Activated CD8-positive, alpha-beta memory T cell treated with anti-CD3 and anti-CD28 coated beads for 36 hours (primary cell): Measurements from ENCODE around the gene GRM4. TPM values are rescaled to one million over a fixed set of nuclear protein-coding genes. Genes with fewer than 3 reads are reported as not detected.

Experiments
- CTCF ChIA-PET: fragments of 350-600 bp; sonication (Branson Sonifier 250); formaldehyde crosslinking; loops from one replicate; lab custom pipeline; 2021; ENCODE audit warnings: antibody characterized with exemption; lab: Charles Lee
- POLR2A ChIA-PET: fragments of 350-600 bp; sonication (Branson Sonifier 250); formaldehyde crosslinking; loops from one replicate; lab custom pipeline; 2021; ENCODE audit warnings: antibody characterized with exemption; lab: Charles Lee
- total RNA-seq, 2 experiments: library from RNA; stranded (reverse); gene quantifications; one replicate each; pipeline ENCODE4 v1.2.3, GENCODE V29; 2021

Gene GRM4
- total RNA-seq, 2 experiments from 2014 or later, result 0.08 TPM

DNA sequence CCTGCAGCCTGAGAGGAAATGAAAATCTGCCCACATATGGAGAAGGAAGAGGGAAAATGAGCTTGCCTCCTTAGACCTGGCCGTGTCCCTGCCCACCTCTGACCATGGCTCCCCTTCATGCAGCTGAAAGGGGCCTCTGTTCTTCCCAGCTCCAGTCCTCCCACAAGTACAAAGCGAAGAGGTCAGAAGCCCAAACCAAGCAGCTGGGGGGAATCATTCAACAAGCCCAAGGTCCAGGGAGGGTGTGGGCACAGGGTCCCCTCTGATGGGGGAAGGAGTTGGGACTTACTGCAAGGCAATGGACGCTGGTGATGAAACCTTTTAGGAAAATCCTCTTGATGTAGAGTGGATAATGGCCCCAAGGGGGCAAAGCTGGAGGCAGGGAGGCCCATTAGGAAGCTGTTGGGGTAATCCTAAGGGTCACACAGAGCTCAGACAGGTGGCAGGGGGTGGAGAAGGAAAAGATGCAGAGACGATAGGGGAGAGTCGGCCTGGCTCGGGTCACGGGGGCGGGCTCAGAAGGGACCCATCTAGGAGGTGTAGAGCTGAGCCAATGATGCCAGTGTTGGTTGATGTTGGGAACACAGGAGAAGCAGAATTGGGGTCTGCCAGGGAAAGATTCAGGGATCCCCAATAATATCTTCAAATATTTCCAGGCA, 16.1 kb upstream of the GRM4 start:
- ChIA-PET POLR2A (no interaction called here), CTCF (interaction anchor here (1.3 to 3.1 kb wide), 2 partner anchors 28 to 394 kb away, joined by 3 to 10 read pairs; no protein-coding TSS in a partner anchor)

DNA sequence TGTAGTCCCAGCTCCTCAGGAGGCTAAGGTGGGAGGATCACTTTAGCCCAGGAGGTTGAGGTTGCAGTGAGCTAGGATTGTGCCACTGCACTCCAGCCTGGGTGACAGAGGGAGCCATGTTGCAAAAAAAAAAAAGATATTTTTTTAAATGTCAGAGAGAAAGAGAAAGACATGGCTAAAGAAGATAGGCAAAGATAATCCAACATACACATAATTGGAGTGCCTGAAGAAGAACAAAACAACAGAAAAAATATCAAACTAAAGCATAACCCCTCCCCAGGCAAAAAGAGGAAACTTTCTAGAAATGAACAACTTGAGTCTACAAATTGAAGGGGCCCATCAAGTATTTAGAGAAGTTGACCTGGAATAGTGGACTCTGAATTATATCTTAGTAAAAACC, 14.0 kb upstream of the GRM4 start:
- ChIA-PET CTCF (no interaction called here), POLR2A (no interaction called here)

DNA sequence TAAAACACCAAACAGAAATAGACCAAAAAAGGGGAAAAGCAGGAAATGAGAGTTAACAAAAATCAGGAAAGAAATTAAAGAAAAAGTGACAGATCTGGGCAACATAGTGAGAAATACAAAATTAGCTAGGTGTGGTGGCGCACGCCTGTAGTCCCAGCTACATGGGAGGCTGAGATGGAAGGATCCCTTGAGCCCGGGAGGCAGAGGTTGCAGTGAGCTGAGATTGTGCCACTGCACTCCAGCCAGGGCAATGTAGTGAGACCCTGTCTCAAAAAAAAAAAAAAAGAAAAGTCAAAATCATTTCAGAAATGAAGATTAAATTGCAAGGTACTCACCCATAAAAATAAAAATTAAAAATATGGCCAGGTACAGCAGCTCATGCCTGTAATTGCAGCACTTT, 13.0 kb upstream of the GRM4 start:
- POLR2A ChIA-PET, result no interaction called here
- CTCF ChIA-PET, result interaction anchor here (0.6 to 6.0 kb wide), 2 partner anchors 105 to 607 kb away, joined by 3 to 44 read pairs; no protein-coding TSS in a partner anchor

DNA sequence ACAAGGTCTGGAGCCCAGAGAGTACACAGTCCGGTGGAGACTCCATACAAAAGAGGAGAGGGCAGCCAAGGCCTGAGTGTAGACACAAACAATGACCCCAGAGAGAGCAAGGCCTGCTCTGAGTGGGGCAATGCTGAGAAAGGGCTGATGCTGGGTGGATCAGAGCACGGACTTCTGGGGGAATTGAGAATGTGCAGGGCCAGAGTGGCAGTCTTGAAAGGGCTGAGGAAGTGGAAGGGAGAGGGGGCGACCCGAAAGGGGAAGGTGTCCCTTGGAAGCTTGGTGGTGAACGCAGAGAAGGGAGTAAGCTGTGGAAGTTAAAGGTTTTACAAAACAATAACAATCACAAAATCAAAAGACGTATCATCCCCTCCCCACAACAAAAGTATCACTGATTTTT, 12.0 kb upstream of the GRM4 start:
- POLR2A ChIA-PET, result no interaction called here
- CTCF ChIA-PET, result interaction anchor here (1.2 to 6.0 kb wide), 3 partner anchors 23 to 389 kb away, joined by 3 to 44 read pairs (median 32); no protein-coding TSS in a partner anchor

DNA sequence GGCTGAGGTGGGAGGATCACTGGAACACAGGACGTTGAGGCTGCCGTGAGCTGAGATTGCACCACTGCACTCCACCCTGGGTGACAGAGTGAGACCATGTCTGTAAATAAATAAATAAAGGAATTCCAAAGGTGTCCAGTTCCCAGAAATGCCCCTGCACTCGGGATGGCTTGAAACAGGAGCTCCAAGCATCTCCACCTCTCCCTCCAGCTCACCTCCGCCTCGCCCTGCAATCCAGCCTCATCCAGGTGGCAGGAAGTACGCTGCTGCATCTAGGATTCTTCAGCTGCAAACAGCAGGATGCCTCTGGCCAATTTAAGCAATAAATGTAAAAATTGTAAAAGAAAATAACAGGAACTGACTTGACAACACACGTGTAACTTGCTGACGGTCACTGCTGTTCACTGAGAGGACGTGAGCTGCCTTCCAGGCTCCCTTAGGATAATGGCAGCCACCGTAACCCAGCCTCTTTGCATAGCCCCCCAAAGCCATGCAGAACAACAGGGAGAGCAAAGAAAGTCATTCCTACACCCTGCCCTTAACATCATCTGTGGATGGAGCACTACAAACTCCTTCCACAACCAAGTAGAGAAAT, 11.4 kb upstream of the GRM4 start:
- ChIA-PET CTCF (interaction anchor here (1.2 to 6.0 kb wide), 3 partner anchors 22 to 388 kb away, joined by 3 to 44 read pairs (median 32); no protein-coding TSS in a partner anchor), POLR2A (no interaction called here)

DNA sequence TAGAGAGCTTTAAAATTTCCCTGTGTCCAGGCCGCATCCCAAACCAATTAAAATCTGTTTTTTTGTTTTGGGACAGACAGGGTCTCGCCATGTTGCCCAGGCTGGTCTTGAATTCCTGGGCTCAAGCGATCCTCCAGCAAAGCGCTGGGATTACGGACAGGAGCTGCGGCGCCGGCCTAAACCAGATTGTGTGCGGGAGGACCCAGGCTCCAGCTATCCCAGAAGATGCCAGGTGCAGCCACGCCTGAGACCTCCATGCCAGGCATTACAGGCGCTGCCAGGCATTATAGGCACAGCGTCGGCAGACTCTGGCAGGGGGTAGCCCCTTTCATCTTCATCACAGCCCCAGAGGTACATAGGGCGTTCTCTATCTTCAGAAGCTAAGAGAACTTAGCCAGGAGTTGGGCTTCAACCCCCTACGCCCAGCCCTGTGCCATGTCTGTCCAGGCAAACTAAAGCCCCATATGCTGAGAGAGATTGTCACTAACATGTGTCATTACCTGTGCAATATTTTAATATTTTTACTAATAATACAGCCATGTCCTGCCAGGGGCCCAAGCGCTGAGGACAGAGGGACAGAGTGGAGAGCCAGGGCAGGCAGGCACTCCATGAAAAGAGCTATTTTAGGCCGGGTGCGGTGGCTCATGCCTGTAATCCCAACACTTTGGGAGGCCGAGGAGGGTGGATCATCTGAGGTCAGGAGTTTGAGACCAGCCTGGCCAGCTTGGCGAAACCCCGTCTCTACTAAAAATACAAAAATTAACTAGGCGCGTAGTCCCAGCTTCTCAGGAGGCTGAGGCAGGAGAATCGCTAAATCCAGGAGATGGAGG, 9.8 kb upstream of the GRM4 start:
- ChIA-PET CTCF (interaction anchor here (0.8 to 6.0 kb wide), 9 partner anchors 27 to 455 kb away, joined by 3 to 44 read pairs (median 4); no protein-coding TSS in a partner anchor), POLR2A (no interaction called here)

DNA sequence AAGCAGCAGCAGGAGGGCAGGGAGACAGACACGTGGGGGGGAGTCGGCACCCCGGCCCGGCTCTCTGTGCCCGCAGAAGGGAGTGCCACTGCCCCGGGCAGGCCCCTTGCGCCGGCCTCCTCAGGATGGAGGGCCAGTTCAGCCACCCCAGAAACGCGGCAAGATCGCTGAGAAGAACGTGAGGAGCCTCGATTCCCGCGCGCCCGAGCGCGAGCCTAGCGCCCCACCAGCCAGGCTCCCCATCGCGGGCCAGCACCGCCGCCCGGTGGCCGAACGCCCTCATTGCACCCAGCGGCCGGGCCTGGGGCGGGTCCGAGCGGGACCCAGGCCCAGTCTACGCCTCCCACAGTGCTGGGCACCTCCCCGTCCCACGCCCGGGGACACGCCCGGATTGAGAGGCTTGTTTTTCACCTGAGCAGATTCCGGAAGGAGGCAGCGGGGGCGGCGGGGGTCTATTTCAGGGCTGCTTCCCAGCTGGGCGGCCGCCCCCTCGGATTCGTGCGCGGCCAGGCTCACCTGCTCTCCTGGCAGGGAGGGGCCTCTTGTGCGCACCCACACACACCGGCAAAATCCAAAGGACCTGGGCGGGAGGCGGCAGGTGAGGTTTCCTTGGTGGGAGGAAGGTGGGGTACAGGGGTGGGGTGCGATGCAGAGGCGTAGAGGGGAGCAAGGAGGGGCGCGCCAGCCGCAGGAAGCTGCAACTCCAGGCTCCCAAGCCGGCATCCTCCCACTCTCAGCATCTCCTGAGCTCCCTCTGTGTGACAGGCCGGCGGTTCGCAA, 9.0 kb upstream of the GRM4 start:
- ChIA-PET POLR2A (no interaction called here), CTCF (interaction anchor here (0.7 to 6.0 kb wide), 17 partner anchors 9 to 454 kb away, joined by 3 to 44 read pairs (median 3); no protein-coding TSS in a partner anchor)

DNA sequence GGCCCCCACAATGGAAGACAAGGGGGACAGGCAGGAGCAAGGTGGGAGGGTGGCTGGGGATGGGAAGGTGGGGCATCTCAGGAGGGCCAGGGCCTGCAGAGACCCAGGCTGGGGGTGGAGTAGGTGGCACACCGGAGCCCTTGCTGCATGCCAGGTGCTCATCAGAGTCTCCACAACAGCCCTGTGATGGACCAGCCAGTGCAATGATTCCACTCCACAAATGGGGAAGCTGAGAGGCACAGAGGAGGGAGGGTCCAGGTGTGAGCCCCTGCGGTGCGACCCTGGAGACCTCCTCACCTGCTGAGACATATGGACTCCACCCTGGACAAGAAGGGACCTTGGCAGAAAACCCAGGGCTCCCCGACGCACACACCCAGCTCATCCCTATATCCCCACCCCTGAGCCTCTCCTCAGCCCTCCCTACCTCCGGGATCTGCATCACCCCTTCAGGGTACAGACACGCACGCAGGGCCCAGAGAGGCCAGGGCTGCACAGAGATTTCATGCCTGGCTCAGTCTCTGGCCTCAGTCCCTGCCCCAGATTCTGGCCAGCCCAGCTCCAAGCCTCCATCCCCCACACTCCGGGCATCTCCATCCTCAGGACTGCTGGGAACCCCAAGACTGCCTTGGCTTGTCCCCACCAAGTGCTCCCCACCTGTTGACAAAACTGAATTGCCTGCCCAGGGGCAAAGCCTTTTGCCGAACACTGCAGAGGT, 7.1 kb upstream of the GRM4 start:
- POLR2A ChIA-PET, result no interaction called here

DNA sequence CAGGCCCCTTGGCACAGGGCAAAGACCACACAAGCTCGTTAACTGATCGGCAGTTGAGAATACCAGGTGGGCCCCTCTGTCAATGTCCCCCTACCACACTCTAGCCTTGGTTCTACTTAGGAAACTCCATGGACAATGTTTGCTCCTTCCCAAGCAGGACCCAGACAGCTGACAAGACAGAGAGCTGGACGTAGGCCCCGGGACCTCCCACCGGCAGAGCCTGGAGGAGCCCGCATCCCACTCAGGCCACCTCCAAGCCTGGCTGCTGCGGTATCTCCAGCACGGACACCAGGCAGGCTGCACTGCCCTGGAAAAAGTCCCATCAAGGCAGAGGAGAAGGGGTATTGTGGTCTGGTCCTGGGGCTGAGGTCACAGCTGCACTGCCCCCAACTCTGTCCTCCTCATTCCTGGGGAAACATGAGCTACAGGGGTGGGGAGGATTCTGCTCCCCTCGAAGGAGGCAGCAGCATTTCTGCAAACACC, 6.2 kb upstream of the GRM4 start:
- ChIA-PET POLR2A (no interaction called here), CTCF (interaction anchor here (0.8 to 1.2 kb wide), 3 partner anchors 8 to 98 kb away, joined by 3 to 4 read pairs (median 3); no protein-coding TSS in a partner anchor)

More for the DNA sequence above, 7.1 kb upstream of the GRM4 start:
- CTCF ChIA-PET, result interaction anchor here (1.0 to 6.0 kb wide), 4 partner anchors 8 to 99 kb away, joined by 3 to 44 read pairs (median 5); no protein-coding TSS in a partner anchor

DNA sequence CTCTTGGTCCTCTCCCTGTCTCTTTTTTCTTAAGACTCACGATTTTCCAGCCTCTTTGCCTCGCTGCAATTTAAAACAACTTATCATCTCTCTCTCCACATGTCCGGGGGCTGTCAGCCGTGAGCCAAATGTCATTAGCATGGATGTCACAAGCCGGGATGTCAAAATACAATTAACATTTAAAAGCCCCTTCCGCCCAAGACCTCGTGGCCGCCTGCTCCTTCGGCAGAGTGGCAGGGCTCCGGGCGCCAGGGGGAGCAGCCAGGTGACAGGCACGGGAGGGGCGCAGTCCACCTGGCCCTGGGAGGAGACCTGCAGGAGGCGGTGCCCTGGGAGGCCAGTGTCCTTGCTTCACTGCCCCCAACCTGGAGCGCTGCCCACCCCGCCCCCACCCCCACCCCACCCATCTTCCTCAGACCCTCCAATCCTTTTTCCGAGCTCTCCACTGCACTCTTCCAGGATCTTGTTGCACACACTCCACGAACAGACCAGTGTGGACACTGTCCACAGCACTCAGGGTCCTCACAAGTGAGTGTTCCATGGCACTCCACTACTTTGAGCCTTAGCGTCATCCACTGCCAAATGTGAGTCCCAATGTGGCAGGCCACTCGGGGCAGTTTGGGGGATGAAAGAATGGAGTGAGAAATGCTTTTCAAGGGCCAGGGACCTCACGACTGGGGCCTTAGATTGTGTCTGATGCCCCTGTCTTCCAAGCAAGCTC, 5.6 kb upstream of the GRM4 start:
- ChIA-PET CTCF (interaction anchor here (0.8 kb wide), 1 partner anchor 44 kb away, joined by 3 read pairs; no protein-coding TSS in a partner anchor), POLR2A (no interaction called here)

DNA sequence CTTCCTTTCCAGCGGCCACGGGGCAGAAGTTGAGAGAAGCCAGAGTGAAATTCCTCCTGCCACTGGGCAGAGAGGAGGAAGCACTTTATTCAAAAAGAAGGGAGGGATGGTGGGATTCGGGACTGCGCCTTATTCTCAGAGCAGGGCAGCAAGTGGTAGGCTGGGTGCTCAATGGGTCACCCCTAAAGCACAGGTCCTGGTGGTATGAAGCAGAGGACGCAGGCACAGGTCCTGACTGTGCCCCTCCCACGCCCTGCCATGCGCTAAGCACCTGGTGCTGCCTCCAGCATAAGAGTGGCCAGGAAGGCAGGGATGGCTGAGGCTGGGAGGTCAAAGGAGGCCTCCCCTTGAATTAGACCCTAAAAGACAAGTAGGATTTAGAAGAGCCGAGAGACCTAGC, 4.9 kb upstream of the GRM4 start:
- ChIA-PET POLR2A (no interaction called here), CTCF (no interaction called here)

DNA sequence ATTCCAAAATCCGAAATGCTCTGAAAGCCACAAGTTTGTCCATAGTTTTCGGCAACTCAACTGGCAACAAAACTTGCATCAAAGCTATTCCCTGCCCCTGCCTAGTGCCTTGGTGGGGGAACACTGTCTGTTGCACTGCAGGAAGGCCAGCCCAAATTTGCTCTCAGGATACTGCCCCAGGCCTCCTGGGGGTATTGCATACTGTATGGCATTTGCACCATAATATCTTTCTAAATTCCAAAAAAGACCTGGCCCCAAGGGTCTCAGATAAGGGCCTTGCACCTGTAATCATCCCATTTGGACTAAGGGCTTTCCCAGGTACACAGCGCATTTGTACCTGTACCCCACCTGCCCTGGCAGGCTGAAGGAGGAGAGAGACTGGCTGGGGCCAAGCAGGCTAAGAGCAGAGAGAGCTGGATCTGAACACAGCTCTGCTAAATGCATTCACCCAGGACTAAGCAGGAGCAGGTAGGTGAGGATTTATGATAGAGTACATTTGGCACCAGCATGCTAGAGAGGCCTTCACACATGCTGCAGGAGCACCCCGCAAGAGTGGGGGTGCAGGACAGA, 4.0 kb upstream of the GRM4 start:
- ChIA-PET CTCF (interaction anchor here (0.7 kb wide), 1 partner anchor 15 kb away, joined by 3 read pairs; no protein-coding TSS in a partner anchor), POLR2A (no interaction called here)

DNA sequence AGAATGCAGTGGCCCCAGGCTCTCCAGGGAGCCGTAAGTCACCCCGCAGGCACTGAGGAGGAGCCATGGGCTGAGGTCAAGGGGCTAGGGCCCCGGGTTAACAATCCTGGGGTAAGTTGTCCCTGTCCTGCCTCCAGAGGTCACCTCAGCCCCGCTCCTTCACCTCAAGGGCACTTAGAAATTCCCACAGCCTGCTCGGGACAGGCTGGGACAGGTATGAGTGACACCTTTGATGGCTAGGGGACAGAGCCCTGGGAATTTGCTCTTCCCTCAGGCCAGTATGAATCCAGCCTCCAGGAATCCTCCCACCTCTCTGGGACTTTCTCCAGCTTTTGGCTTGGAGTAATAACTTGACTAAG, 3.5 kb upstream of the GRM4 start:
- ChIA-PET POLR2A (no interaction called here), CTCF (interaction anchor here (0.7 kb wide), 1 partner anchor 15 kb away, joined by 3 read pairs; no protein-coding TSS in a partner anchor)

DNA sequence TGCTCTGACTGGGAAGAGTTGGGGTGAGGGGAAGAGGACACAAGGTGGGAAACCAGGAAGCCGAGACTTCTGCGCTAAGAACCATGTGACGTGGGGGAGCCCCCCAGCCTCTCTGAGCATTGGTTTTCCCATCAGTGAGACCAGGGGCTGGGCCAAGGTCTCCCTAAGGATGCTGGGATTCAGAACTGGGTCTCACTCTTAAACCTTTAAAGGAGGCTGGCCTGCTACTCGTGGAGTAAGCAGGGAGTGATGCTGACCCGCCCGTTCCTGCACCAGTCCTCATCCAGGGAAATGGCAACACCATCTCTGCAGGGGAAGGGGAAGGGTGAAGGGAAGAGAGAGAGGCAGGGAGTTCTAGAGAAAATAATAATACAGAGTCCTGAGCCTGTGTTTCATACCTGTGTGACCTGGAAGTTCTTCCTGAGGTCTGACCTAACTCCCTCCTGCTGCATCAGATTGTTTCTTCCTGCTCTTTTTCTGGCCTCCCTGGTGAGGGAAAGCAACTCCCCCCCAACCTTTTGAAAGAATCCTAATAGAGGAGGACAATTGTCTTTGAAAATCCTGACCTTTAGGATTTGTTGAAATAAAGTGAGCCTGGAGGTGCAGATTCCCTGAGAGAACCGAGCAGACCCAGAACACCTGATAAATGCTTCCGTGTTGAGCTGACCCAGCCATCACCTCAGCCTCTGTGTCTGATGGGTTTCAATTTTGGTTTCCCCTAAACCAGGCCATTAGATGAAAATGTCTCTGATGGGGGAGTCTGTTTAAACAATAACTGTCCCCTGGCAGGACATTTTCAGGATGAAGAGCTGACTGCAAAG, 3.0 kb upstream of the GRM4 start:
- ChIA-PET CTCF (interaction anchor here (0.7 kb wide), 2 partner anchors 14 to 379 kb away, joined by 3 read pairs; no protein-coding TSS in a partner anchor), POLR2A (no interaction called here)

DNA sequence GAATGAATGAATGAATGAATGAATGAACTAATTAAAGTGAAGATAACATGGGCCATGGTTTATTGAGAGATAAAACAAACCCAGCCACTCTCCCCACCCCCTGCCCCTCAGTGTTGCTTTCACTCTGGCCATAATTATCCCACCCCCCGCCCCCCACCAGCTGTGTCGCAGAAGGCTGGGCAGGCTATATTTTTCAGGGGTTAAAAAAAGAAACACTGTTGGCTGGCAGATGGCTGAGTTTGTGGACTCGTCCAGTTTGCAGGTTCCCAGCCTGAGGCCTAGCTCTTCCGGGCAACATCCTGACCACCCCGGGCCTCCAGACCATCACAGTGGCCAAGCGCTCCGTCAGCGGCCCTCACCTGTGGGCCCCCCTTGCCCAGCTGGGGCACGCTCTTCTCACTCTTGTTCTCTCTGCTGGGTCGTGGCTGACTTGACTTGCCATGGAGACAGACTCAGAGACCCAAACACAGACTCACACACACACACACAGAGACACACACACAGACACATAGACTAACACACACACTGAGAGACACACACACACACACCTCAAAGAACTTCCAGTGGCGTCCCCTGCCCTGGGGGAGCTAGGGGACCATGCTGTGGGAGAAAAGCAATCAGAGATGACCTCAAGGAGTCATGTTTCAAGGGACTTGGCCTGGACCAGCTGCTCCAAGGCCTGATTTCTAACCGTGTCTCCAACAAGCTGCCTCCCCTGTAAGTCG, 2.2 kb upstream of the GRM4 start:
- POLR2A ChIA-PET, result no interaction called here

More for the DNA sequence above, 2.2 kb upstream of the GRM4 start:
- CTCF ChIA-PET, result interaction anchor here (0.7 kb wide), 1 partner anchor 378 kb away, joined by 3 read pairs; no protein-coding TSS in a partner anchor
